Fibroblast of villous mesenchyme (primary cell): Measurements from ENCODE around the gene ZNF101. TPM values are rescaled to one million over a fixed set of nuclear protein-coding genes. Genes with fewer than 3 reads are reported as not detected.
"Not testable (repeated sequence)": the region's sequence is repeated elsewhere in the genome, so short reads cannot be mapped to it uniquely, and the experiment has no call there.

Experiments used
- DNase-seq: peaks from one replicate; pipeline ENCODE4 v3.0.0-alpha.2; 2010; ENCODE audit warnings: low read depth
- H3K4me3 ChIP-seq: 2 replicates; pipeline ENCODE4 v1.5.1; 2011; ENCODE audit warnings: low read depth, mild to moderate bottlenecking, low read length
- total RNA-seq: library from RNA; depleted of rRNA; stranded (reverse); fragments of >200 nt; gene quantifications from 2 replicates; pipeline ENCODE4 v1.2.3, GENCODE V29; 2012
- TF ChIP-seq, protein P1 (sequence below): IDR thresholded peaks from 2 replicates; pipeline ENCODE4 v1.5.1; 2012; ENCODE audit warnings: low read depth, mild to moderate bottlenecking, low read length; ENCODE audit not compliant: insufficient read depth

Gene ZNF101
- total RNA-seq, 1 donor: 5.6 TPM

- TF ChIP-seq, protein P1, sequence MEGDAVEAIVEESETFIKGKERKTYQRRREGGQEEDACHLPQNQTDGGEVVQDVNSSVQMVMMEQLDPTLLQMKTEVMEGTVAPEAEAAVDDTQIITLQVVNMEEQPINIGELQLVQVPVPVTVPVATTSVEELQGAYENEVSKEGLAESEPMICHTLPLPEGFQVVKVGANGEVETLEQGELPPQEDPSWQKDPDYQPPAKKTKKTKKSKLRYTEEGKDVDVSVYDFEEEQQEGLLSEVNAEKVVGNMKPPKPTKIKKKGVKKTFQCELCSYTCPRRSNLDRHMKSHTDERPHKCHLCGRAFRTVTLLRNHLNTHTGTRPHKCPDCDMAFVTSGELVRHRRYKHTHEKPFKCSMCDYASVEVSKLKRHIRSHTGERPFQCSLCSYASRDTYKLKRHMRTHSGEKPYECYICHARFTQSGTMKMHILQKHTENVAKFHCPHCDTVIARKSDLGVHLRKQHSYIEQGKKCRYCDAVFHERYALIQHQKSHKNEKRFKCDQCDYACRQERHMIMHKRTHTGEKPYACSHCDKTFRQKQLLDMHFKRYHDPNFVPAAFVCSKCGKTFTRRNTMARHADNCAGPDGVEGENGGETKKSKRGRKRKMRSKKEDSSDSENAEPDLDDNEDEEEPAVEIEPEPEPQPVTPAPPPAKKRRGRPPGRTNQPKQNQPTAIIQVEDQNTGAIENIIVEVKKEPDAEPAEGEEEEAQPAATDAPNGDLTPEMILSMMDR: no peak
- H3K4me3 ChIP-seq: peak overlapping the region; percentile 97
- DNase-seq: no peak
Observed at GRCh38 chr19:19662344-19662743, 6.3 kb upstream of the ZNF101 start.

- DNase-seq: no peak
- TF ChIP-seq, protein P1: no peak
- peak overlapping the region; percentile 97 for H3K4me3 ChIP-seq
Observed at GRCh38 chr19:19662871-19663255, 5.8 kb upstream of the ZNF101 start.

DNA sequence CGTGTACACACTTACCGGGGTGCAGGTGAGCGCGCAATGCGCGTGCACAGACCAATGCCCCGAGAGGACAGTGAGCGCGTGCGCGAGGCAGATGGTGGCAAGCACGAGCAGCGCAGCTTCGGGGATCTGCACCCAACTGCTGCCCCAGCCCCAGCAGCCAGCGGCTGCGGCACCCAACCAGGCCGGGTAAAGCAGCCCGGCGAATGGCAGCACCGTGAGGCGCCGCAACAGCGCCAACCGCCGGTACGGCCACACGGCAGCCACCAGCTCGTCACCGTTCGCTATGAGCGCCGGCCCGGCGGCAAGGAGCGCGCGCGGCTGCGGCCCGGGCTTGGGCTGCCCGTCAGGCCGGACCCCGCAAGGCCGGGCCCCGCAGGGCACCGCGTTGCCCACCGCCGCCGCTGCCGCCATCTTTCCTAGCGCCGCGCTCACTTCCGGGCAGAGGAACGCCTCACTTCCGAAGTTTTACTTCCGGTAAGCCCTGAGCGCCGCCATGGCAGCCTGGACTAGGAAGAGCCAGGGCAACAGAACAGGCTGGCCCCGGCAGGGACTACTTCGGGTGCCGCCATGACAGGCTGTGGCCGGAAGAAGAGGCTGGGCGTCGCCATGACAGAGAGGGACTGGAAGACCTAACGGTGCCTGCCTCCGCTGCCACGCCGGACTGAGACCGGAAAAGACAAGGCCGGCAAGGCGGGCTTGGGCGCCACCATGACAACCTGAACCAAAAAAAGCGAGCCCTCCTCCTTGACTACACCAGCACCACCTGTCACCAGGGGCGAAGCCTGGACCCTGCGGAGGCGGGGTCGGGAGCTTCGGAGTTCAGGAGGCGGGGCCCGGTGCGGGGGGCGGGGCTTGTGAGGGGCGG, 5.2 kb upstream of the ZNF101 start, which contains the start of gene ATP13A1:
Gene ATP13A1 (minus strand): TSS at position 421 of the 865 bp plus-strand sequence. CDS start 10 bp downstream, at position 411.
- TF ChIP-seq, protein P1: no peak
- peak within 1 kb of the TSS; percentile 97 for H3K4me3 ChIP-seq
- DNase-seq: peak; percentile 98

- H3K4me3 ChIP-seq, DNase-seq: not testable (repeated sequence)
Observed at GRCh38 chr19:19665420-19665948, 3.2 kb upstream of the ZNF101 start.

DNA sequence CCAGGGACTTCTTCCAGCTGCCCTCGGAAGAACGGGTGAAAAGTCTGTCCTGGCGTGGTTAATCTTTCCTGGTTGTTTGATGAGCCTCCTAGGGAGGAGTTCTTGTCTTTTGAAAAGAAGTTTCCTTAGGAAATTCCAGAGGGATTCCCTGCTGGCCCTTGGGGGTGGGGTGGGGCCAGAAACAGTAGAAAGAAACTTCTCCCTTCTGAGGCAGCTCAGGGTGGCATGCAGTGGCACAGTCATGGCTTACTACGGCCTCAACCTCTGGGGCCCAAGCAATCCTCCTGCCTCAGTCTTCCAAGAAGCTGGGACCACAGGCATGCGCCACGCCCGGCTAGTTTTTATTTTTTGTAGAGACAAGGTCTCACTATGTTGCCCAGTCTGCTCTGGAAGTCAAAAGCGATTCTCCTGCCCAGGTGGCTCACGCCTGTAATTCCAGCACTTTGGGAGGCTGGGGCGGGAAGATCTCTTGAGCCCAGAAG, 1.5 kb downstream of the ZNF101 start:
- peak overlapping the region; percentile 84 for H3K4me3 ChIP-seq
- no peak for DNase-seq
- TF ChIP-seq, protein P1: no peak

- H3K4me3 ChIP-seq: no peak overlapping the region
- no peak for DNase-seq
- TF ChIP-seq, protein P1: no peak
Observed at GRCh38 chr19:19672816-19673215, 4.2 kb downstream of the ZNF101 start.

GRCh38 chr19:19674315-19674714, 5.7 kb downstream of the ZNF101 start:
- H3K4me3 ChIP-seq: no peak overlapping the region
- no peak for DNase-seq
- TF ChIP-seq, protein P1: no peak
